DND-41 (cell line): ENCODE measurements around the gene OMA1.

Experiments
- CTCF ChIP-seq: IDR thresholded peaks from 2 replicates; pipeline ENCODE4 v1.5.1; 2012; ENCODE audit warnings: borderline replicate concordance, low read length, moderate library complexity, mild to moderate bottlenecking; ENCODE audit not compliant: poor library complexity, severe bottlenecking; ENCODE audit errors: extremely low read depth
- EZH2 ChIP-seq: IDR thresholded peaks from 3 replicates; pipeline ENCODE4 v1.6.1; 2012; ENCODE audit warnings: borderline replicate concordance, low read depth, mild to moderate bottlenecking, moderate library complexity, low read length, inconsistent platforms; ENCODE audit not compliant: severe bottlenecking

GRCh38 chr1:58528518-58528917, 18.0 kb downstream of the OMA1 start:
- TF ChIP-seq CTCF = no peak
- no peak for TF ChIP-seq EZH2
